OCI-LY1 (cell line): Measurements from ENCODE around the gene SUN5.

Experiments used
- EZH2 ChIP-seq: fragments of 200-600 bp; sonication (generic), shearing (Covaris generic); IDR thresholded peaks from 2 replicates; pipeline ENCODE4 v1.8.0; 2017; ENCODE audit warnings: borderline replicate concordance, mixed run types, mild to moderate bottlenecking, antibody characterized with exemption, low read length, moderate library complexity, mixed read lengths
- TF ChIP-seq, protein P1 (sequence below): fragments of 200-600 bp; sonication (generic), shearing (Covaris generic); IDR thresholded peaks from 2 replicates; pipeline ENCODE4 v1.5.1; 2017; ENCODE audit warnings: mild to moderate bottlenecking, antibody characterized with exemption, low read length, moderate library complexity, mixed read lengths

DNA sequence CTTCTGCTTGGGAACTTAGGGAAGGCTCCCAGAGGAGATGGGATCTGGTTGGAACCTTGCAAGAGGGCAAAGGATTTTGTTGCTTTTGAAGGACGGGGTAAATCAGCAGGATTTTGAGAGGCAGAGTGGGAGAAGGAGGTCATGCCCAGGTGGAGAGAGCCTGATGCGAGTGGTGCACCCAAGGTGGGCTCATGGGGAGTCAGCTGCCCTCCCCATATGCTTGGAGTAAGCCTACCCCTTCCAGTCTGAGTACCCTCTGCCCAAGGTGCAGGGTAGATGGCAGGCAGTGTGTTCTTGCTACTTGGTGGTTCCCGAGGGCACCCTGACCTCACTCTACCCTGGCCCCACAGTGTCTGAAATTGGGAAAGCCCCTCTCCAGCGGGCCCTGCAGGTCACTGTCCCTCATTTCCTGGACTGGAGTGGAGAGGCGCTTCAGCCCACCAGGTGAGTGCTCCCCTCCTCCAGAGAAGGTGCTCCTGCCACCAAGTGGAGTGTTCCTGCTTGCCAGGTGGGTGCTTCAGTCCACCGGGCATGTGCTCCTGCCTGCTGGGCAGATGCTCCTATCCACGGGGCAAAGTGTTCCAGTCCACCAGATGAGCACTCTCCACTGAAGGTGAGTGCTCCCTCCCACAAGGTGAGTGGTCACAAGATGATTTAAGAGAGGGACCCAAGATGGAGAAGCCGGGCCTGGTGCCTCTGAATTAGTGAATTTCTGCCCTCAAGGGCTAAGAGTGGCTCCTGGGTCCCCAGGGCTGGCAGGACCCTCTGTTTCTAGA lies 6.6 kb upstream of the SUN5 start:
- TF ChIP-seq, protein P1, sequence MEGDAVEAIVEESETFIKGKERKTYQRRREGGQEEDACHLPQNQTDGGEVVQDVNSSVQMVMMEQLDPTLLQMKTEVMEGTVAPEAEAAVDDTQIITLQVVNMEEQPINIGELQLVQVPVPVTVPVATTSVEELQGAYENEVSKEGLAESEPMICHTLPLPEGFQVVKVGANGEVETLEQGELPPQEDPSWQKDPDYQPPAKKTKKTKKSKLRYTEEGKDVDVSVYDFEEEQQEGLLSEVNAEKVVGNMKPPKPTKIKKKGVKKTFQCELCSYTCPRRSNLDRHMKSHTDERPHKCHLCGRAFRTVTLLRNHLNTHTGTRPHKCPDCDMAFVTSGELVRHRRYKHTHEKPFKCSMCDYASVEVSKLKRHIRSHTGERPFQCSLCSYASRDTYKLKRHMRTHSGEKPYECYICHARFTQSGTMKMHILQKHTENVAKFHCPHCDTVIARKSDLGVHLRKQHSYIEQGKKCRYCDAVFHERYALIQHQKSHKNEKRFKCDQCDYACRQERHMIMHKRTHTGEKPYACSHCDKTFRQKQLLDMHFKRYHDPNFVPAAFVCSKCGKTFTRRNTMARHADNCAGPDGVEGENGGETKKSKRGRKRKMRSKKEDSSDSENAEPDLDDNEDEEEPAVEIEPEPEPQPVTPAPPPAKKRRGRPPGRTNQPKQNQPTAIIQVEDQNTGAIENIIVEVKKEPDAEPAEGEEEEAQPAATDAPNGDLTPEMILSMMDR, result no peak
- no peak for TF ChIP-seq EZH2
